ENCODE measurements around the gene PELI2.

Gene PELI2

DNA sequence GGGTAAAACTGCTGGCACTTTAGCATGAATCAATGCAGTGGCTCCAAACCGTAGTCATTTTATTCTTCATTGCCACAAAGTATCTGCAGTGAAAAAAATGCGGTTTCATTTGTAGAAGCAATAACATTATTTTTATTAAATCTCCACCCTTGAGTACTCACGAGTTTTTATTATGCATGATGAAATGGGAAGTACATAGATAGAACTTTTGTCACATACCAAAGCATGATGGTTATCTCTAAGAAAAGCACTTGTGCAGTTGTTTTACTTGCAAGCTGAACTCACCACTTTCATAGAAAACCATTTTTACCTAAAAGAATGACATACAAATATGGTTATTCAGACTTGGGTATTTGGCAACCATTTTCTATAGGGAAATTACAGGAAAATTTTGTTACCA lies 90.3 kb downstream of the PELI2 start:
- Histone ChIP-seq H3K4me1 (ENCODE audit: control insufficient read depth in 2 of 2, insufficient read depth in 1 of 2, low read depth in 1 of 2, low read length in 2 of 2) (peaks cover 18 to 23% of the 10 kb centered on the region in 2 donors), H2BK120ac (ENCODE audit: low read depth, low read length) (no peak overlapping the region), H4K8ac (ENCODE audit: low read depth, low read length) (no peak overlapping the region), H3K23ac (ENCODE audit: low read depth, low read length, poor library complexity) (no peak overlapping the region), H3K27me3 (ENCODE audit: control insufficient read depth in 3 of 3, insufficient read depth in 3 of 3, low read depth in 1 of 3, low read length in 3 of 3) (no peaks in the 10 kb centered on the region), H3K4ac (ENCODE audit: low read length) (no peak overlapping the region), H3K4me2 (ENCODE audit: insufficient read depth, low read length, poor library complexity, severe bottlenecking) (no peak overlapping the region), H2AK5ac (ENCODE audit: low read depth, low read length) (no peak overlapping the region), H3K4me3 (ENCODE audit: low read length in 2 of 2) (no peak overlapping the region), H2BK15ac (ENCODE audit: low read length) (no peak overlapping the region), H3K27ac (replicated peaks; ENCODE audit: low read length) (no peak overlapping the region), H3K18ac (ENCODE audit: low read length) (no peak overlapping the region), H2BK5ac (ENCODE audit: low read length) (no peak overlapping the region), H4K91ac (ENCODE audit: low read depth, low read length, poor library complexity) (no peak overlapping the region), H3K9me3 (replicated peaks in 1 of 2; ENCODE audit: control insufficient read depth in 2 of 2, insufficient read depth in 1 of 2, low read depth in 1 of 2, low read length in 2 of 2) (no peaks in the 10 kb centered on the region), H2BK12ac (ENCODE audit: low read length) (no peak overlapping the region), H3K14ac (ENCODE audit: low read length) (no peak overlapping the region), H3K36me3 (replicated peaks in 1 of 2; ENCODE audit: control insufficient read depth in 2 of 2, insufficient read depth in 2 of 2, low read length in 2 of 2) (no peaks in the 10 kb centered on the region), H3K9ac (ENCODE audit: low read depth, low read length, poor library complexity) (no peak overlapping the region), H3K79me1 (ENCODE audit: low read depth, low read length) (no peaks in the 10 kb centered on the region), H2AFZ (ENCODE audit: low read length) (no peak overlapping the region)
- no CpG with 5 or more reads among the region's 3 CpGs for WGBS, 2 donors (ENCODE audit: extremely low coverage in 2 of 2, insufficient read length in 2 of 2, insufficient replicate concordance in 1 of 2)
- no peak for DNase-seq (ENCODE audit: low spot score)

DNA sequence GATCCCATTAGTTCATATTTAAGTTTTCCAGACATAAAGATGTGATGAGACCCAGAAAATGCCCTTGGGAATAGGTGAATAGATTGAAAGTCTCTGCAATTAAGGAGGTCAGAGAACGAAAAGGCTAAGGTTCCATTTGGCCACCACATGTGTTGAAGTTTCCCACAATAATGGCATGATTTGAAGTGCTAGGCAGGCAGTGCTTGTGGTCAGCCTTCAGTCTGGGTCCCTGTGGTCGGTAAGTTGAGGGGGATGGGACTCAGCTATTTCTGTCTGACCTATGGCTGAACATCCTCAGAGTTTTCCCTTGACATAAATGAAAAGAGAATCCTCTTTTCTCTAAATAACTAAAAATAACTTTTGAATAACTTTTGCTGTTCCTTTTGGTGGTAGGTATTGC lies 92.4 kb downstream of the PELI2 start:
- no CpG with 5 or more reads among the region's 2 CpGs for WGBS, 2 donors (ENCODE audit: extremely low coverage in 2 of 2, insufficient read length in 2 of 2, insufficient replicate concordance in 1 of 2)

DNA sequence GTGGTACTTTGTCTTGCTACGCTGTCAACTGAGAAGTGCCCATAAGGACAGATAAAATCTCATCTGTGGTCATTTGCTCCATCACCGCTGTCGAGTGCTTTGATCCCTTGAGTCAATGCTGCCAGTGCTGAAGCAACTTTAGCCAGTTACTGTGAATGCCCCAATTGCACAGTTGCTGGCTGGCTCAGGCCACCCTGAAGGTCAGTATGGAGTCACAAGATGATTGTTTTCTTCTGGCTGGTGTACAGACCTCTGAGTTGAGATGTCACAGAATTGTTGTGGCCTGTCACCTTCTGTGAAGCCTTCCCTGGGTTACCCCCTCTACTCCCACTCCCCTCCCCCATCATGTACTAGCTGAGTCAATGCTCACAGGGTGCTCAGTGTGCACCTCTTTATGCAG lies 92.9 kb downstream of the PELI2 start:
- no CpG with 5 or more reads among the region's 3 CpGs for WGBS, 2 donors (ENCODE audit: extremely low coverage in 2 of 2, insufficient read length in 2 of 2, insufficient replicate concordance in 1 of 2)
- Histone ChIP-seq H2AK5ac (ENCODE audit: low read depth, low read length) (no peak overlapping the region), H3K14ac (ENCODE audit: low read length) (no peak overlapping the region), H3K9ac (ENCODE audit: low read depth, low read length, poor library complexity) (no peak overlapping the region), H3K9me3 (replicated peaks in 1 of 2; ENCODE audit: control insufficient read depth in 2 of 2, insufficient read depth in 1 of 2, low read depth in 1 of 2, low read length in 2 of 2) (no peaks in the 10 kb centered on the region), H3K79me1 (ENCODE audit: low read depth, low read length) (no peaks in the 10 kb centered on the region), H3K4me2 (ENCODE audit: insufficient read depth, low read length, poor library complexity, severe bottlenecking) (no peak overlapping the region), H3K4me1 (ENCODE audit: control insufficient read depth in 2 of 2, insufficient read depth in 1 of 2, low read depth in 1 of 2, low read length in 2 of 2) (peaks cover 14 to 39% of the 10 kb centered on the region in 2 donors), H3K27me3 (ENCODE audit: control insufficient read depth in 3 of 3, insufficient read depth in 3 of 3, low read depth in 1 of 3, low read length in 3 of 3) (no peaks in the 10 kb centered on the region), H3K18ac (ENCODE audit: low read length) (no peak overlapping the region), H2BK120ac (ENCODE audit: low read depth, low read length) (no peak overlapping the region), H2BK5ac (ENCODE audit: low read length) (no peak overlapping the region), H4K8ac (ENCODE audit: low read depth, low read length) (no peak overlapping the region), H2BK15ac (ENCODE audit: low read length) (no peak overlapping the region), H3K4ac (ENCODE audit: low read length) (no peak overlapping the region), H3K4me3 (ENCODE audit: low read length in 2 of 2) (no peak overlapping the region), H2AFZ (ENCODE audit: low read length) (no peak overlapping the region), H3K36me3 (replicated peaks in 1 of 2; ENCODE audit: control insufficient read depth in 2 of 2, insufficient read depth in 2 of 2, low read length in 2 of 2) (no peaks in the 10 kb centered on the region), H3K23ac (ENCODE audit: low read depth, low read length, poor library complexity) (no peak overlapping the region), H4K91ac (ENCODE audit: low read depth, low read length, poor library complexity) (no peak overlapping the region), H2BK12ac (ENCODE audit: low read length) (no peak overlapping the region), H3K27ac (replicated peaks; ENCODE audit: low read length) (no peak overlapping the region)
- DNase-seq (ENCODE audit: low spot score): no peak

More for the DNA sequence above, 92.4 kb downstream of the PELI2 start:
- Histone ChIP-seq H2BK12ac (ENCODE audit: low read length) (no peak overlapping the region), H3K4me2 (ENCODE audit: insufficient read depth, low read length, poor library complexity, severe bottlenecking) (no peak overlapping the region), H3K4me1 (ENCODE audit: control insufficient read depth in 2 of 2, insufficient read depth in 1 of 2, low read depth in 1 of 2, low read length in 2 of 2) (peaks cover 14 to 33% of the 10 kb centered on the region in 2 donors), H2BK5ac (ENCODE audit: low read length) (no peak overlapping the region), H2BK120ac (ENCODE audit: low read depth, low read length) (no peak overlapping the region), H4K8ac (ENCODE audit: low read depth, low read length) (no peak overlapping the region), H3K36me3 (replicated peaks in 1 of 2; ENCODE audit: control insufficient read depth in 2 of 2, insufficient read depth in 2 of 2, low read length in 2 of 2) (no peaks in the 10 kb centered on the region), H2AK5ac (ENCODE audit: low read depth, low read length) (no peak overlapping the region), H2AFZ (ENCODE audit: low read length) (no peak overlapping the region), H3K4me3 (ENCODE audit: low read length in 2 of 2) (no peak overlapping the region), H3K27ac (replicated peaks; ENCODE audit: low read length) (no peak overlapping the region), H3K9ac (ENCODE audit: low read depth, low read length, poor library complexity) (no peak overlapping the region), H4K91ac (ENCODE audit: low read depth, low read length, poor library complexity) (no peak overlapping the region), H3K27me3 (ENCODE audit: control insufficient read depth in 3 of 3, insufficient read depth in 3 of 3, low read depth in 1 of 3, low read length in 3 of 3) (no peaks in the 10 kb centered on the region), H3K4ac (ENCODE audit: low read length) (no peak overlapping the region), H3K79me1 (ENCODE audit: low read depth, low read length) (no peaks in the 10 kb centered on the region), H3K14ac (ENCODE audit: low read length) (no peak overlapping the region), H3K9me3 (replicated peaks in 1 of 2; ENCODE audit: control insufficient read depth in 2 of 2, insufficient read depth in 1 of 2, low read depth in 1 of 2, low read length in 2 of 2) (no peaks in the 10 kb centered on the region), H3K23ac (ENCODE audit: low read depth, low read length, poor library complexity) (no peak overlapping the region), H3K18ac (ENCODE audit: low read length) (no peak overlapping the region), H2BK15ac (ENCODE audit: low read length) (no peak overlapping the region)
- no peak for DNase-seq (ENCODE audit: low spot score)

DNA sequence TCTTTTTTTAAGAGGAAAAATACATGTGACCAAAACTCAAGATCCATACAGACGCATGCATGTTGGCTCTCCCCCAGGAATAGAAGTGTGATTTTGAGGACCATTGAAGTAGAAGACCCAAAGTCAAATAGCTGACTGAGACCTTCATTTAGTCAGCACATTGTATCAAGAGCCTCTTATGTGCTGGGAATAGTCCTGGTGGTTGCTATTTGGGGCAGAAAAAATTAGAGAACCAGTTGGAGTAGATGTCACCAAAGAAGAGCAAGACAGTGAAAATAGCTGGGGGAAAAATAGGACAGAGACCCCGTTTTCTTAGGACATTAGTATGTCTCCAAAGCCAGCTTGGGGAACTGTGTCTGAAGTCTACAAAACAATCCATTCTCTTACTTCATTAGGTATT lies 93.6 kb downstream of the PELI2 start:
- Histone ChIP-seq H4K8ac (ENCODE audit: low read depth, low read length) (no peak overlapping the region), H2AFZ (ENCODE audit: low read length) (no peak overlapping the region), H3K36me3 (replicated peaks in 1 of 2; ENCODE audit: control insufficient read depth in 2 of 2, insufficient read depth in 2 of 2, low read length in 2 of 2) (no peaks in the 10 kb centered on the region), H3K79me1 (ENCODE audit: low read depth, low read length) (no peaks in the 10 kb centered on the region), H3K27ac (replicated peaks; ENCODE audit: low read length) (no peak overlapping the region), H2BK12ac (ENCODE audit: low read length) (no peak overlapping the region), H3K4me3 (ENCODE audit: low read length in 2 of 2) (no peak overlapping the region), H4K91ac (ENCODE audit: low read depth, low read length, poor library complexity) (no peak overlapping the region), H2BK120ac (ENCODE audit: low read depth, low read length) (no peak overlapping the region), H3K18ac (ENCODE audit: low read length) (no peak overlapping the region), H3K14ac (ENCODE audit: low read length) (no peak overlapping the region), H2BK15ac (ENCODE audit: low read length) (no peak overlapping the region), H2AK5ac (ENCODE audit: low read depth, low read length) (no peak overlapping the region), H3K4me1 (ENCODE audit: control insufficient read depth in 2 of 2, insufficient read depth in 1 of 2, low read depth in 1 of 2, low read length in 2 of 2) (peaks cover 14 to 45% of the 10 kb centered on the region in 2 donors), H3K23ac (ENCODE audit: low read depth, low read length, poor library complexity) (no peak overlapping the region), H3K4ac (ENCODE audit: low read length) (no peak overlapping the region), H3K9me3 (replicated peaks in 1 of 2; ENCODE audit: control insufficient read depth in 2 of 2, insufficient read depth in 1 of 2, low read depth in 1 of 2, low read length in 2 of 2) (no peaks in the 10 kb centered on the region), H3K9ac (ENCODE audit: low read depth, low read length, poor library complexity) (no peak overlapping the region), H3K27me3 (ENCODE audit: control insufficient read depth in 3 of 3, insufficient read depth in 3 of 3, low read depth in 1 of 3, low read length in 3 of 3) (no peaks in the 10 kb centered on the region), H2BK5ac (ENCODE audit: low read length) (no peak overlapping the region), H3K4me2 (ENCODE audit: insufficient read depth, low read length, poor library complexity, severe bottlenecking) (no peak overlapping the region)
- no peak for DNase-seq (ENCODE audit: low spot score)
- WGBS, 2 donors (ENCODE audit: extremely low coverage in 2 of 2, insufficient read length in 2 of 2, insufficient replicate concordance in 1 of 2): no CpG with 5 or more reads among the region's 2 CpGs
